Measurements from ENCODE around the gene TPRN. TPM values are rescaled to one million over a fixed set of nuclear protein-coding genes. Genes with fewer than 3 reads are reported as not detected.

The TPRN gene
- total and polyA plus RNA-seq, 9 of the 15 experiments (the other 6 are each of a cell fraction or from before 2014, with no cell fraction given), result 0.31 to 31.9 (median 4.4) TPM

DNA sequence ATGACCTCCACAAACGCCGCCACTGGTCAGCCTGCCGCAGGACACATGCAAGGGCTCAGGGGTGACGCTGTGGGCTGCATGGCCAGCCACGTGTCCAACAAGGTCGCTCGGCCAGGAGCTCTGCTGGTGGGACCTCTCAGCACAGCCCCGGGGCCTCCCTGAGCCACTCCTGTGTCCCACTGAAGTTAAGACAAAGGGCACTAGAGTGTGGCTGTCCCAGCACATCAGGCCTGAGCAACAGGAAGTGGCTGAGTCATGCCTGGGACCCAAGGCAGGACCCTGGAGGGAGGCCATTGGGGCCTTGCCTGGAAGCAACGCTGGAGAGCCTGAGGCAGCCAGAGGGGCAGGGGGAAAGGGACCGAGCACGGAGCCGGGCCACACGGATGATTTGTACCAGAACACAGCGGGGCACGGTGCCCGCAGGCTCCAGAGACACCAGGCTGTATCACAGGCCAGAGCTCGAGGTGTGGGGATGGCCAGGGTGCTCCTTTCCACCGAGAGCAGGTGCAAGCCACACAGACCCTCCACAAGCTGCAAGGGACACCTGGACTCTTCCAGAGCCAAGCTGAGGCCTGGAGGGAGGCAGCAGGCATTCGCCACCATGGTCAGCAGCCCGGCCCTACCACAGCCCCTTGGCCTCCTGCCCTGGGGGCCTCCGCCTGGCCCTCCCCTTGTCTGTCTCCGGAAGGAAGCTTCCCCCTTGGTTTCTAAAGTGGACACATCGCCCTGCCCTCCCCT lies 22.2 kb downstream of the TPRN start:
- H3K79me2 ChIP-seq (ENCODE audit: control insufficient read depth, insufficient read depth, low read length), result no peaks in the 10 kb centered on the region
- intact Hi-C loops (cut with micrococcal nuclease), result no loop called here
- DNase-seq (ENCODE audit: extremely low read depth in 1 of 4, low spot score in 3 of 4) (peak in 1 of 4 experiments; percentile 41), ATAC-seq (peak; percentile 18; the same call in 2 of the 3 replicates), FAIRE-seq (no peak)
- CTCF ChIA-PET (ENCODE audit: low intra/inter-chr PET ratio), result interaction anchor here (0.6 to 0.7 kb wide), 2 partner anchors 28 to 47 kb away, joined by 3 read pairs; no protein-coding TSS in a partner anchor
- 0 out of 2 replicates have a peak, but pooled peaks cover 5% of the 10 kb centered on the region for H4K20me1 ChIP-seq (replicated peaks; ENCODE audit: control insufficient read depth, insufficient read depth, low read length)
- no peak overlapping the region for H3K4me3 ChIP-seq
- POLR2A ChIA-PET, result interaction anchor here (0.6 to 1.4 kb wide), 5 partner anchors 11 to 384 kb away, joined by 3 to 8 read pairs (median 3); partner anchors contain the start of genes SSNA1 and TUBB4B
- H3K27ac ChIP-seq (ENCODE audit: extremely low read depth, low read depth, low read length), result peak overlapping the region; percentile 45; the same call in 1 of the 3 replicates
- in situ Hi-C loops (cut with MboI), result no loop called here
- peaks cover 3 to 71% of the 10 kb centered on the region in 2 experiments; a peak in 3 of 5 replicates for H3K4me1 ChIP-seq (replicated peaks in 1 of 2; ENCODE audit: control insufficient read depth in 2 of 2, insufficient read depth in 2 of 2, low read length in 2 of 2)
- peaks cover 47% of the 10 kb centered on the region; the same call in 1 of the 3 replicates for H3K36me3 ChIP-seq (ENCODE audit: control insufficient read depth, insufficient read depth, low read length)
- peak overlapping the region in 1 of 2 experiments; percentile 83; a peak in 2 of 4 replicates for H3K9ac ChIP-seq (ENCODE audit: insufficient read depth in 1 of 2, low read depth in 2 of 2, low read length in 2 of 2)
- WGBS (ENCODE audit: insufficient coverage, low coverage, missing lambda C conversion rate), result 78% methylated on average over 18 of the region's 23 CpGs
- no peaks in the 10 kb centered on the region for H3K27me3 ChIP-seq (ENCODE audit: control insufficient read depth in 2 of 2, insufficient read depth in 2 of 2, low read length in 2 of 2)
- no peak overlapping the region for H2AFZ ChIP-seq (ENCODE audit: low read depth, low read length)
- no TSS peak for BruUV-seq (replicated peaks)
- TF ChIP-seq L3MBTL2 (IDR thresholded peaks at IDR 0.05), result no peak
- TF ChIP-seq PPARD (CRISPR knock-in tag; IDR thresholded peaks at IDR 0.05), result no peak
- peak; percentile 43 for TF ChIP-seq ZNF316 (IDR thresholded peaks at IDR 0.05)
- TF ChIP-seq YY1 (IDR thresholded peaks at IDR 0.05; ENCODE audit: borderline replicate concordance in 1 of 3, control insufficient read depth in 1 of 3, extremely low read depth in 1 of 3, insufficient read depth in 3 of 3, insufficient read length in 1 of 3, insufficient replicate concordance in 2 of 3, low read depth in 1 of 3, low read length in 2 of 3), result peak in 2 of 3 experiments; percentile 25 to 32
- TF ChIP-seq HDAC6 (IDR thresholded peaks at IDR 0.05; ENCODE audit: low read depth, low read length), result no peak
- TF ChIP-seq, protein P1, sequence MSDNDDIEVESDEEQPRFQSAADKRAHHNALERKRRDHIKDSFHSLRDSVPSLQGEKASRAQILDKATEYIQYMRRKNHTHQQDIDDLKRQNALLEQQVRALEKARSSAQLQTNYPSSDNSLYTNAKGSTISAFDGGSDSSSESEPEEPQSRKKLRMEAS (CRISPR knock-in tag; IDR thresholded peaks at IDR 0.05), result peak; percentile 44
- TF ChIP-seq, protein P2, sequence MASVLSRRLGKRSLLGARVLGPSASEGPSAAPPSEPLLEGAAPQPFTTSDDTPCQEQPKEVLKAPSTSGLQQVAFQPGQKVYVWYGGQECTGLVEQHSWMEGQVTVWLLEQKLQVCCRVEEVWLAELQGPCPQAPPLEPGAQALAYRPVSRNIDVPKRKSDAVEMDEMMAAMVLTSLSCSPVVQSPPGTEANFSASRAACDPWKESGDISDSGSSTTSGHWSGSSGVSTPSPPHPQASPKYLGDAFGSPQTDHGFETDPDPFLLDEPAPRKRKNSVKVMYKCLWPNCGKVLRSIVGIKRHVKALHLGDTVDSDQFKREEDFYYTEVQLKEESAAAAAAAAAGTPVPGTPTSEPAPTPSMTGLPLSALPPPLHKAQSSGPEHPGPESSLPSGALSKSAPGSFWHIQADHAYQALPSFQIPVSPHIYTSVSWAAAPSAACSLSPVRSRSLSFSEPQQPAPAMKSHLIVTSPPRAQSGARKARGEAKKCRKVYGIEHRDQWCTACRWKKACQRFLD (CRISPR knock-in tag; IDR thresholded peaks at IDR 0.05), result no peak
- peak; percentile 42; the same call in 1 of the 2 replicates for TF ChIP-seq NFE2 (IDR thresholded peaks at IDR 0.05; ENCODE audit: low read depth)
- 0 out of 2 replicates have a peak, but pooled peaks have one; percentile 8 for TF ChIP-seq MAFG (tag; conservative IDR thresholded peaks at IDR 0.05)
- TF ChIP-seq C11orf30 (IDR thresholded peaks at IDR 0.05; ENCODE audit: low read depth), result peak; percentile 33; the same call in 1 of the 2 replicates
- H3K4me2 ChIP-seq (ENCODE audit: insufficient read depth, low read length), result no peak overlapping the region
- H3K9me1 ChIP-seq (ENCODE audit: control insufficient read depth, insufficient read depth, low read length), result no peaks in the 10 kb centered on the region
- H3K9me3 ChIP-seq (replicated peaks; ENCODE audit: control insufficient read depth, insufficient read depth, low read depth, low read length), result no peaks in the 10 kb centered on the region
